ENCODE data around the gene ASTN1. TPM values are rescaled to one million over a fixed set of nuclear protein-coding genes. Genes with fewer than 3 reads are reported as not detected.

ASTN1 gene
- total RNA-seq, 2 experiments from 2014 or later = not detected

- H4K20me1 ChIP-seq (ENCODE audit: insufficient read depth, low read length) = no peaks in the 10 kb centered on the region
- no peak overlapping the region for H3K4me3 ChIP-seq (ENCODE audit: low read depth, low read length, poor library complexity, severe bottlenecking)
- no TSS peak for BruUV-seq (replicated peaks)
- no peaks in the 10 kb centered on the region for H3K9me3 ChIP-seq (ENCODE audit: low read length)
- no peak overlapping the region for H3K4me2 ChIP-seq (ENCODE audit: low read length)
- no peak overlapping the region for H2AFZ ChIP-seq (ENCODE audit: low read length)
- no peaks in the 10 kb centered on the region for H3K9me2 ChIP-seq (ENCODE audit: insufficient read depth, low read length)
- H3K79me2 ChIP-seq (ENCODE audit: insufficient read depth, low read depth, low read length) = no peaks in the 10 kb centered on the region
- intact Hi-C loops (cut with micrococcal nuclease; ENCODE audit: unreplicated experiment) = no loop called here
- ChIA-PET POLR2A (no interaction called here), CTCF (ENCODE audit: unreplicated experiment) (no interaction called here)
- no peaks in the 10 kb centered on the region for H3K36me3 ChIP-seq (ENCODE audit: insufficient read depth, low read length)
- no peak for TF ChIP-seq EZH2phosphoT487 (IDR thresholded peaks at IDR 0.05; ENCODE audit: borderline replicate concordance, low read depth, low read length)
- TF ChIP-seq, protein P1, sequence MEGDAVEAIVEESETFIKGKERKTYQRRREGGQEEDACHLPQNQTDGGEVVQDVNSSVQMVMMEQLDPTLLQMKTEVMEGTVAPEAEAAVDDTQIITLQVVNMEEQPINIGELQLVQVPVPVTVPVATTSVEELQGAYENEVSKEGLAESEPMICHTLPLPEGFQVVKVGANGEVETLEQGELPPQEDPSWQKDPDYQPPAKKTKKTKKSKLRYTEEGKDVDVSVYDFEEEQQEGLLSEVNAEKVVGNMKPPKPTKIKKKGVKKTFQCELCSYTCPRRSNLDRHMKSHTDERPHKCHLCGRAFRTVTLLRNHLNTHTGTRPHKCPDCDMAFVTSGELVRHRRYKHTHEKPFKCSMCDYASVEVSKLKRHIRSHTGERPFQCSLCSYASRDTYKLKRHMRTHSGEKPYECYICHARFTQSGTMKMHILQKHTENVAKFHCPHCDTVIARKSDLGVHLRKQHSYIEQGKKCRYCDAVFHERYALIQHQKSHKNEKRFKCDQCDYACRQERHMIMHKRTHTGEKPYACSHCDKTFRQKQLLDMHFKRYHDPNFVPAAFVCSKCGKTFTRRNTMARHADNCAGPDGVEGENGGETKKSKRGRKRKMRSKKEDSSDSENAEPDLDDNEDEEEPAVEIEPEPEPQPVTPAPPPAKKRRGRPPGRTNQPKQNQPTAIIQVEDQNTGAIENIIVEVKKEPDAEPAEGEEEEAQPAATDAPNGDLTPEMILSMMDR (conservative IDR thresholded peaks at IDR 0.05; ENCODE audit: low read length) = no peak
- no peak overlapping the region for H3K27ac ChIP-seq (ENCODE audit: low read depth, low read length, poor library complexity, severe bottlenecking)
- H3K4me1 ChIP-seq (ENCODE audit: insufficient read depth, low read length, poor library complexity, severe bottlenecking) = no peaks in the 10 kb centered on the region
- no peak for DNase-seq (ENCODE audit: low spot score)
These were observed 202.8 kb downstream of the ASTN1 start for GRCh38 chr1:176961678-176962077.

GRCh38 chr1:176959191-176959820, 205.2 kb downstream of the ASTN1 start:
- no peaks in the 10 kb centered on the region for H3K9me3 ChIP-seq (ENCODE audit: low read length)
- ChIA-PET POLR2A (interaction anchor here (0.7 kb wide), 1 partner anchor 1060 kb away, joined by 3 read pairs; no protein-coding TSS in a partner anchor), CTCF (ENCODE audit: unreplicated experiment) (no interaction called here)
- no peaks in the 10 kb centered on the region for H3K4me1 ChIP-seq (ENCODE audit: insufficient read depth, low read length, poor library complexity, severe bottlenecking)
- no peaks in the 10 kb centered on the region for H3K79me2 ChIP-seq (ENCODE audit: insufficient read depth, low read depth, low read length)
- H3K27ac ChIP-seq (ENCODE audit: low read depth, low read length, poor library complexity, severe bottlenecking) = no peak overlapping the region
- no peak overlapping the region for H3K4me2 ChIP-seq (ENCODE audit: low read length)
- intact Hi-C loops (cut with micrococcal nuclease; ENCODE audit: unreplicated experiment) = no loop called here
- no TSS peak for BruUV-seq (replicated peaks)
- H3K9me2 ChIP-seq (ENCODE audit: insufficient read depth, low read length) = no peaks in the 10 kb centered on the region
- no peaks in the 10 kb centered on the region for H3K36me3 ChIP-seq (ENCODE audit: insufficient read depth, low read length)
- H3K4me3 ChIP-seq (ENCODE audit: low read depth, low read length, poor library complexity, severe bottlenecking) = no peak overlapping the region
- TF ChIP-seq, protein P1 (conservative IDR thresholded peaks at IDR 0.05; ENCODE audit: low read length) = no peak
- no peak for TF ChIP-seq EZH2phosphoT487 (IDR thresholded peaks at IDR 0.05; ENCODE audit: borderline replicate concordance, low read depth, low read length)
- H2AFZ ChIP-seq (ENCODE audit: low read length) = no peak overlapping the region
- H4K20me1 ChIP-seq (ENCODE audit: insufficient read depth, low read length) = no peaks in the 10 kb centered on the region
- DNase-seq (ENCODE audit: low spot score) = no peak

- no peaks in the 10 kb centered on the region for H3K4me1 ChIP-seq (ENCODE audit: insufficient read depth, low read length, poor library complexity, severe bottlenecking)
- ChIA-PET POLR2A (no interaction called here), CTCF (ENCODE audit: unreplicated experiment) (no interaction called here)
- intact Hi-C loops (cut with micrococcal nuclease; ENCODE audit: unreplicated experiment) = no loop called here
- H3K36me3 ChIP-seq (ENCODE audit: insufficient read depth, low read length) = no peaks in the 10 kb centered on the region
- H3K4me2 ChIP-seq (ENCODE audit: low read length) = no peak overlapping the region
- H4K20me1 ChIP-seq (ENCODE audit: insufficient read depth, low read length) = no peaks in the 10 kb centered on the region
- TF ChIP-seq EZH2phosphoT487 (IDR thresholded peaks at IDR 0.05; ENCODE audit: borderline replicate concordance, low read depth, low read length) = no peak
- TF ChIP-seq, protein P1 (conservative IDR thresholded peaks at IDR 0.05; ENCODE audit: low read length) = no peak
- DNase-seq (ENCODE audit: low spot score) = no peak
- H3K79me2 ChIP-seq (ENCODE audit: insufficient read depth, low read depth, low read length) = no peaks in the 10 kb centered on the region
- no peak overlapping the region for H3K4me3 ChIP-seq (ENCODE audit: low read depth, low read length, poor library complexity, severe bottlenecking)
- no peak overlapping the region for H2AFZ ChIP-seq (ENCODE audit: low read length)
- H3K9me3 ChIP-seq (ENCODE audit: low read length) = no peaks in the 10 kb centered on the region
- H3K27ac ChIP-seq (ENCODE audit: low read depth, low read length, poor library complexity, severe bottlenecking) = no peak overlapping the region
- H3K9me2 ChIP-seq (ENCODE audit: insufficient read depth, low read length) = no peaks in the 10 kb centered on the region
- no TSS peak for BruUV-seq (replicated peaks)
These were observed 206.9 kb downstream of the ASTN1 start for GRCh38 chr1:176957603-176958002.

Measured in OCI-LY7 (cell line).